Dedifferentiated amniotic fluid mesenchymal stem cell (primary cell): ENCODE measurements around the gene PODNL1.

Experiments
- DNase-seq: peaks from one replicate; pipeline ENCODE4 v3.0.0-alpha.2; 2016; ENCODE audit errors: extremely low spot score

Gene PODNL1, protein sequence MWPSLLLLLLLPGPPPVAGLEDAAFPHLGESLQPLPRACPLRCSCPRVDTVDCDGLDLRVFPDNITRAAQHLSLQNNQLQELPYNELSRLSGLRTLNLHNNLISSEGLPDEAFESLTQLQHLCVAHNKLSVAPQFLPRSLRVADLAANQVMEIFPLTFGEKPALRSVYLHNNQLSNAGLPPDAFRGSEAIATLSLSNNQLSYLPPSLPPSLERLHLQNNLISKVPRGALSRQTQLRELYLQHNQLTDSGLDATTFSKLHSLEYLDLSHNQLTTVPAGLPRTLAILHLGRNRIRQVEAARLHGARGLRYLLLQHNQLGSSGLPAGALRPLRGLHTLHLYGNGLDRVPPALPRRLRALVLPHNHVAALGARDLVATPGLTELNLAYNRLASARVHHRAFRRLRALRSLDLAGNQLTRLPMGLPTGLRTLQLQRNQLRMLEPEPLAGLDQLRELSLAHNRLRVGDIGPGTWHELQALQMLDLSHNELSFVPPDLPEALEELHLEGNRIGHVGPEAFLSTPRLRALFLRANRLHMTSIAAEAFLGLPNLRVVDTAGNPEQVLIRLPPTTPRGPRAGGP

DNA sequence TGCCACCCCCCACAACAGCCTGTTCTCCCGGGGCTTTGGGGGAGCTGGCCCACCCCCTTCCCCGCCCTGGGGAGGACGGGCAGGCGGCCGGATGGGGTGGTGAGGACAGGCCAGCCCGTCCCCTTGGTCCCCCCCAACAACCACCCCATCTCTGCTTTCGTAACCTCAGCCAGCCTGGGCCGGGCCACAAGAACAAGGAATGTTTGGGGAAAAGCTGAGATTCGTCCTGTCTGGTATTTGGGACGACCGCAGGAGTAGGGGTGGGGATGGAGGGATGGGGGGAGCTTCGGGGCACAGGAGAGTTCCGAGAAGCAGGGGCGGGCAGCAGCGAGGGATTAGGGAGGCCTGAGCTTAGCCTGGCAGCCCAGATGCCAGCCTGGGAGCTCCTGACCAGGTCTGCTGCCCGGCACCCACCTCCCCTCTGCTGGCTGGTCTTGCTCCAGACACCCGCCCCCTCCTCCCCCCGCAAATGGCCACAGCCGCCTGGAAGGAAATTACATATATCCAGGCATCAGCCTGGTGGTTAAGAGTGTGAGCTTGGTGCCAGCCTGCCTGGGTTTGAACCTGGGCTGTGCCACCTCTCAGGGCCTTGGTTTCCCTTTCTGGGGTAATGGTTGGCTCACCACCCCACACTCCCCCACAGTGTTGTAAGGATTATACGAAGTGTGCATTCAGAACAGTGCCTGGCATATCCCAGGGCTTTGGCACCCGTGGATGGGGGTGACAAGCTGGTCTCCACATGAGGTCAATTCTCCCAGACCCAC lies at the start of gene PODNL1:
TSS of gene PODNL1 (minus strand) at position 117 of the 764 bp plus-strand sequence. CDS start 236 bp downstream, outside the sequence.
- DNase-seq: peak; percentile 56

DNA sequence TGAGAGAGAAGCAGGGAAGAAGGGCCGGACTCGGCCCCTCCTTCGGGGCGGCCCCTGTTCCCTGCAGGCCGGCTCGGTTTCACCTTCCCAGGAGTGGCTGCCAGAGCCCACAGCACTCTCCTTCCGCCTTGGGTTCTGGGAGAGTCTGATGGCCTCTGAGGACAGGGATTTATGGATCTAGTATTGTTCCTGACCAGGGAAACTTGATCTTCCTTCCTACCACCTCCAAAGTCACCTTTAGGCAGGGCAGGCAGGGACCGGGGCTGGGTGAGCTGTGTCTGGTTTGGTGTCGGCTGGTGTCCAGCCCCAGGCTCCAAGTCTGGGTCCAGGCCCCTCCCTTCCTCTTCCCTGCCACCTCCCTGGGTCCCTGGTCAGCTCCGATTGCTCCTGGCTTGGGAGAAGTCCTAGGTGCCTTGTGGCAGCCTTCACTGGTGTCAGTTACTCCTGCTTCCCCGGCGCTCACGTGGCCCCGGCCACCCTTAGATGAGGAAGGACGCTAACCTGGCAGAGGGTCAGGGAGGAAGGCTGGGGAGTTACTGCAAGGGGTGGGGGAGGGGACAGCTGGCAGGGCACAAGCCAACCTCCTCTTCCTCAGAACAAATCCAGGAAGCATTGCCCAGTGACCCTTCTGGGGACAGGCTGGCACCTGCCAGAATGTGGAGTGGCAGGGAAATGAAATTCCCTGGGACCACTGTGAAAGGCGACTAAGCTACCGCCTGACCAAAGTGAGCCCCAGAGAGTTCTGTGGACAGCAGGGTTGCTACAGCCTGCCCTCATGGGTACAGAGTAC lies 49.1 kb upstream of the PODNL1 start:
- no peak for DNase-seq

DNA sequence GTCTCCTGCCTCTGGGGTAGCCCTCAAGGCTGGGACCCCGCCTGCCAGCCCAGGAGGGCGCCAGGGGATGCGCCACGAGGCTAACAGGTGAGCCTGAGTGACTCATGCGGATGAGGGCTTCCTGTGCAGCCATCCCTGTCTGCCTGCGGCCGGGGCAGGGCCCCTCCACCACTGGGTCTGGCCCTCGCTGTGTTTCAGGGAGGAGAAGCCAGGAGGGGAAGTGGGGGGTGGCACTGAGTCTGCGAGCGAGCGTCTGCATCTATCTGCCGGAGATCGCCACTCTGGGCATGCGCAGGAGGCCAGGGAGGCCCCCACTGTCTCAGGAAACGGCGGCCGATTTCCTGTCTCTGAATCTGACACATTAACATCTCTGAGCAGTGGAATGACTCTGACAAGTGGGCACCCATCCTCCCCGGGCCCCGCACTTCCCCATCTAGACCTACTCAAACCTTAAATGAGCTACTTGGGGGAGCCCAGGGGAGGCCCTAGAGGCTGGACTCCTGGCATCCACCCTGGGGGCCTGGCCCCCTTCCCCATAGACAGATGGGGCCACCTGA lies 48.2 kb upstream of the PODNL1 start:
- DNase-seq: no peak

DNA sequence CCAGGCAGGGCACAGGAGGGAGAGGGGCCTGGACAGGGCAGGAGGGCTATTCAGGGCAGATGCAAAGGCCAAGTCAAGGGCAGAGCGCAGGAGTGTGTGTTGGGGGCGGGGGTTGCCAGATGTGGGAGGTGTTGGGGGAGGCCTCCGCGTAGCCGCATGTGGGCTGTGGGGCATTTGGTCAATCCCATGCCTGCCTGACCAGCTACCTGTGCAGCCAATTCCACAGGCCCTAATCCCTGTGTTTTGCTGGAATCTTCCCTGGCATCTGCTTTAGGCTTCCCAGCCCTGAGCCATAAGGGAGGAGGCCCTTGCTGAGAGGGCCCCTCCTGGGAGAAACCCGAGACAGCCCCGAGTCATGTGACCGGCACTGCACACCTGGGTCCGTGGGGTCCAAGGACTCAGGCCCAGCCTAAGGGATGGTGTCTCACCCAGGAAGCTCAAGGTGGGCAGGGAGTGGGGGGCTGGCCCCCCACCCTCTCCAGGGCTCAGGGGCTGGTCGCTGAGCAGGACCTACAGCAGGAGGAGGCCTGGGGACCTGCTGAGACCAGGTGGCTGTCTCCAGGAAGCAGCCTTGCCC lies 47.6 kb upstream of the PODNL1 start:
- no peak for DNase-seq

DNA sequence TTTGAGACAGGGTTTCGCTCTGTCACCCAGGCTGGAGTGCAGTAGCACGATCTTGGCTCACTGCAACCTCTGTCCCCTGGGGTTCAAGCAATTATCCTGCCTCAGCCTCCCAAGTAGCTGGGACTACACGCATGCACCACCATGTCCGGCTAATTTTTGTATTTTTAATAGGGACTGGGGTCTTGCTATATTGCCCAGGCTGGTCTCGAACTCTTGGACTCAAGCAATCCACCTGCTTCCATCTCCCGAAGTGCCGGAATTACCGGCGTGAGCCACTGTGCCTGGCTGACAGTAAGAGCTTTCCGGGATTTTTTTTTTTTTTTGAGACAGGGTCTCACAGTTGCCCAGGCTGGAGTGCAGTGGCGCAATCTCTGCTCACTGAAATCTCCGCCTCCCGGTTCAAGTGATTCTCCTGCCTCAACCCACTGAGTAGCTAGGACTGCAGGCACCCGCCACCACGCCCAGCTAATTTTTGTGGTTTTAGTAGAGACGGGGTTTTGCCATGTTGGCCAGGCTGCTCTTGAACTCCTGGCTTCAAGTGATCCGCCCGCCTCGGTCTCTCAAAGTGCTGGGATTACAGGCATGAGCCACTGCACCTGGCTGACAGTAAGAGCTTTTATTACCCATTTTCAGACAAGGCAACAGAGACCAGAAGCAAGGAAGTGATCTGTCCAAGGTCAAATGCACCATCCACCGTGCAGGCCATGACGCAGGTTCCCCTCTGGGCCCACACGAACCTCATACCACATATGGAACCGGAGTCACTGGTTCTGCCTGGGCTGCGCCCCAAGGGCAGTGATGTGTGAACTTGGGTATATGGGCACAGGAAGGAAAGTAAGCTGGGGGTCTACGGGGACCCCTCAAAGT lies 46.9 kb upstream of the PODNL1 start:
- no peak for DNase-seq

DNA sequence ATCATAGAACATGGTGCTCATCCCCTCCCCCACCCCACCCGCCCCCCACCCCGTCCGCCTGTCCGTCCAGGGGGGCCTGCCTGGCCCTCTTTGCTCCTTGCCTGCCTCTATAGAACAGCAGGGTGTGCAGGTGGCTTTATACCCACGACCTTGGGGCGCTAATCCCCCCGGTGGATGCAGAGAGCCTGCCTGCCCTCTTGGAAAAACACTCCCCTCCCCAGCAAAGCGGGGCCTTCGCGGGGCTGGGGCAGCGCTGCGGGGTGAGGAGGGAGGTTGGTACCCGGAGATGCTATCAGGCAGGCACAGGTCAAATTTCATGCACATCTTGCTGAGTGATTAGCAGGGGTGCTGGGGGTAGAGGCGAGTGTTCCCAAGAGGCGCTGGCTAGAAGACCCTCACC lies 46.0 kb upstream of the PODNL1 start:
- DNase-seq: no peak

DNA sequence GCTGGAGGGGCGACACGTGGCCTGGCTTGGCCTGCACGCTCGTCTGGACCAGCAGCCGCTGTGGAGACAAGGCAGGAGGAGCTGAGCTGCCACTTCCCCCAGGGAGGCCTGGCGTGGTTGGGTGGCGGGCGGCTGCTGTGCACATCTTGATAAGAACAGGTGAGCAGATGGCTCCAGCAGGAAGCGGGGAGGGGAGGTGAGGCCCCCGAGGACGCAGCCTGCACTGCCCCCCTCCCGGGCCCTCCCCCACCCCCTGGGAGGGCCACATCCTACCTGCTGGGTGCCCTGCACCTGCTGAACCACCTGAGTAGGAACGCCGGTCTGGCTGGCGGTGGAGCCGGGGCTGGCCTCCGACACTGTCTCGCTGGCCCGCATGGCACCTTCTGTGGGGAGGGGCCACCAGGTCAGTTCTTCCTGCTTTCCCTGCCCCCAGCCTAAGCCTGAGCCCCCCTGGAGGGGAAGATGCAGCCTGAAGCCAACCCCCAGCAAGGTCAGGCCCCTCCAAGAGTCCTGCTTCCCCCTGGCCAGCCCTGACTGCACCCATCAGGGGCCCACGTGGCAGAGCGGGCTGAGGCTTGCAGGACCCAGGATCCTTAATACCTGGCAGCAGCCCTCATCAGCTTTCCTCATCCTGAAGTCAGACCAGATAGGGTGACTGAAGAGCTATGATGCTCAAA lies 45.1 kb upstream of the PODNL1 start:
- DNase-seq: no peak

DNA sequence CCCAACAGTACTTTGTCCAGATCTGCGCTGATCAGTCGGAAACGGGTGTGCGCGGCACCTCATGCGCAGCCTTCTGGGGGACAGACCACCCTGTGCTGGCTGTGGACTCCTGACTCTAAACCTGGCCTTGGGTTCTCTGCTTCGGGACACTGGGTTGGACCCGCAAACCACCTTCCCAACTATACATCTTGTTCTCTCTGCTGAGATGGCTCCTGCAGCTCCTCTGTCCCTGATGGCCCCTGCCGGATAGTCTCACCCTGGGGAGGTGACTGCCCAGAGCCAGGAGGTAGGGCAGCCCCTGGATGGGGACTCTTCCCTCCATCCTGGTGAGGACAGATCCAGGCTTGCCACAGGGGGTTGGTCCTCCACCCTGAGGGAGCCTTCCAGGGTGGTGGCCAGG lies 44.6 kb upstream of the PODNL1 start:
- no peak for DNase-seq

DNA sequence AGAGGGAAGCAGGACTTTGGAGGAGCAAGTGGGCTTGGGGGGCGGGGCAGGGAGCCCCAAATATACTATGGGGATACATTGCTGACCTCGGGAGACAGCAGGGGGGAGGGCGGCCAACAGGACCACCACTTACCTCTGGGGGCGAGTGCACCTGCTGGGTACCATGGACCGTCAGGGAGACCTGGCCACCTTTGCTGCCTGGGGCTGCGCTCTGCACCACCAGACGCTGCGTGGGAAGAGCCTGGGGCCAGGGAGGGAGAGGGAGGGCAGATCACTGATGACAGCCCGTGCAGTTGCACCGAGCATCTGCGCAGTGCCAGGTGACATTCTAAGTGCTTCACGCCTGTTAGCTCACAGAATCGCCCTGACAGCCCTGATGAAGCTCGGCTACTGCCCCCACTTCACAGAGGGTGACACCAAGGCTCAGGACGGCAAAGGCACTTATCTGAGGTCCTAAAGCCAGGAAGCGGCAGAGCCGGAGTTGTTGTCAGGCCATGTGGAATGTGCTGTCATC lies 43.8 kb upstream of the PODNL1 start:
- no peak for DNase-seq

DNA sequence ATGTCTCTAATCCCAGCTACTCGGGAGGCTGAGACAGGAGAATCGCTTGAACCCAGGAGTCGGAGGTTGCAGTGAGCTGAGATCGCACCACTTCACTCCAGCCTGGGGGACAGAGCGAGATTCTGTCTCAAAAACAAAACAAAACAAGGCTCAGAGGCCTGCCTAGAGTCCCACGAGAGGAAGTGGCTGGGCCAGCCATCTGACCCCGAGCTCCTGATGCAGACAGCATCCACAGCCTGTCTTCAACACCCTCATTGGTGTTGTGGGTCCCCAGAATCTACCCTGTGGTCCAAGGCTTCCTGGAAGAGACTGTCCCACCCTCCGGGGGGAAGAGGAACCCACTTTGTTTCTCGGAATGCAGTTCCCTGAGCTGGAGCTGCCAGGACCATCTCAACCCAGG lies 43.2 kb upstream of the PODNL1 start:
- no peak for DNase-seq

DNA sequence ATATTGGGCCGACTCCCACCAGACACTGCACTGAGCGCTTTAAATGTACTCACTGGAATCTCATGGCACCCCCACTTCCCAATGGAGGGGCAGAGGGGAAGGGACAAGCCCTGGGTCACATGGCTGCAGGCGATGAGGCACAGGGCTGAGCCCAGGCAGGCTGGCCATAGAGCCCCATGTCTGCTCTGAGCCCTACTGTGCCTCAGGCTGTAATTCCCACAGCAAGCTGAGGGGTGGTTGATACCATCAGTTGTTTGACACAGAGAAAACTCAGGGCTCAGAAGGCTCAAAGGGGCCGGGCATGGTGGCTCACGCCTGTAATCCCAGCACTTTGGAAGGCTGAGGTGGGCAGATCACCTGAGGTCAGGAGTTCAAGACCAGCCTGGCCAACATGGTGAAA lies 42.8 kb upstream of the PODNL1 start:
- no peak for DNase-seq

DNA sequence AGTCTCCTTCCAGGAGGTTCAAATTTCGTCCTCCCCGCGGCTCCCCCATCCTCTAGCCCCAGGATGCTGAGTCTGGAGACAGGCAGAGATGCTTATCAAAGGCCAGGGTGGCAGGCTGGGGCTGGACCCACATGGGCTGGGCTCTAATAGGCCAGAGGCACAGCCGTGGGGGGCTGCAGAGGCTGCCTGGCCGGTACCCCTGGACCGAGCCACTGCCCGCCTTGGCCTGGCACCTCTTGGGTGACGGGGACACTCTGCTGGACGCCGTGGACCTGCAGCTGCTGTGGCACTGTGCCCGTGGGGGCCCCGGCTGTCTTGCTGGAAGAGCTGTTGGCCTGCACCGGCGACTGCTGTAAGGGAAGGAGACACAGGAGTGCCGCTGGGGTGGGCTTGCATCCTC lies 42.1 kb upstream of the PODNL1 start:
- DNase-seq: no peak

DNA sequence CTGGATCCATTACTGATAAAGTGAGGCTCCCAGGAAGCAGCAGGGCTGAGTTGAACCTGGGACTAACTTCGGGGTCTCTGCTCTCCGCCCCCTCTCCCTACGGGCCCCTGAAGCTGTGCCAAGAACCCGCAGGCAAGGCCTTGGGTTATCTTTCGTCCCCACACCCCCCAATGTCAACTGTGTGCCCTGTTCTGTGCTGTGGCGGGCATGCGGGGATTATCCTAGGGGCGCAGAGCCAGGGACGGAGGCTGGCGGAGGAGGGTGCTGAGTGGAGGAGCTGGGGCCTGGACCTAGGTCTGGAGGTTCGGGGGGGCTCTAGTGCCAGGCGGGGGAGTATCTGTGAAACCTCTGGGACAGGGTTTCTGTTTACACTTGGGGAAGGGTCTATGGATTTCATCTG lies 41.5 kb upstream of the PODNL1 start:
- no peak for DNase-seq

DNA sequence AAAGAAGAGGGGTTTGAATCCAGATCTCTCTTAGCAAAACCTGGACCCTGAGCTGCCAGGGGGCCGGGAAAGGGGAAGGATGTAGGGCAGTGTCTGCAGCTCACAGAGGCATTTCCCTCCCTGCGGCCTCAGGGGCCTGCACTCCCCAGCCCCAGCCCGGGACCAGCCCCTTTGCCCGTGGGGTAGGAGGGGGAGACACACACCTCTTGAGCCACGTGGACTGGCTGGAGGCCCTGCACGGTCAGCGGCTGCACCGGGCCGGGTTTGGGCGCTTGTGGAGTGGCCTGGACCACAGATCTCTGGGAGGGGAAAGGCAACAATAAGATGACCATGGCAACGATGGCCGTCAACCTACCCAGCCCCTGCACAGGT lies 41.0 kb upstream of the PODNL1 start:
- no peak for DNase-seq

DNA sequence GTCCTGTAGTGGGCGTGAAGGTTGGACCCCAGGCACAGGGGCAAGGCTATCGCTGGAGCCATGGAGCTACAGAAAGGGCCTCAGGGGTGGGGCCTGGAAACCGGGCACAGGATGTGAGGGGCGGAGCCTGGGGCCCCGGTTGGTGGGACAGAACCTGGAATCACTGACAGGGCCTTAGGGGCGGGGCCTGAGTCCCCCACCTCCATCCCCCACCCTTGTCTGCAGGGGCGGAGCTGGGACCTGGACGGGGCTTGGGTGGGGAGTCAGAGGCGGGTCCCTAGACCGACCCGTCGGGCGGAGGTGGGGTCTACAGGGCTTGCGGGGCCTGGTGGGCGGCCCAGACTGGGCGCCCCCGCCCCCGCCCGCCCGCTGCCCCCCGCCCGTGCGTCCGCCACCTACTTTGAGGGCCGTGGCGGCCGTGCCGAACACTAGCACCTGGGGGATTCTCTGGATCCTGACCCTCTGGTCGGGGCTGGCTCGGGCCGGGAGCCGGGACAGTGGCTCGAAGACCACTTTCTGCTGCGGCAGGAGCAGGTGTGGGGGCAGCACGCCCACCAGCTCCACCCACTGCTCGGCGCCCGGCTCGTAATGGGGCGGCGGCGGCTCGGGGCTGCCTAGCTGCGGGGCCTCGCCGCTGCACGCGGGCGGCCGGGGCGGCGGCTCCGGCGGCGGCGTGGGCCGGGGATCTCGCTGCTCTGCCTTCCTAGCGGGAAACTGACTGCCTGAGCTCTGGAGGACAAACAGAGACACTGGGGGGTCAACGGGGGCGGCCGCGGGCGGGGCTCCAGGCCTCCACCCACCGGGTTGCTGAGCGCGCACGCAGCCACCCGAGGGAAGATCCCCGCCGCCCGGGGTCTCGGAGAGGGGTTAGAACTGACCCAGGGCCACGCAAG lies 40.4 kb upstream of the PODNL1 start:
- no peak for DNase-seq

DNA sequence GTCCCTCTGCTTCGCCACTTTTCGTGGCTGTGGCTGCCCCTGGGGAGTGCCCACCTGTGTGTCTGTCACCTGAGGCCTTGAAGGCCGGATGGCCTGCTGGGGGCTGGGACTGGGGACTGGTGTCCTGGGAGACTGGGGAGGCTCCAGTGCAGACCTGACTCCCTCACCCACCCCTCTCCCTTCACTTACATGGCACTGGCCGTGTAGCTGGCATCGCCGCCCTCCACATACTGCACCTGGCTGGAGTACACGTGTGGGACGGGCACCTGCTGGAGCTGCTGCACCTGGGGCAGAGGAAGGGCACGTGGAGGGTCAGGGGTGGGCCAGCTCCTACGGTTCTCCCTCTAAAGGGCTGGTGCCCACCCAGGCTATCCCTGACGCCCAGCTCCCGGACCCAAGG lies 39.6 kb upstream of the PODNL1 start:
- no peak for DNase-seq

DNA sequence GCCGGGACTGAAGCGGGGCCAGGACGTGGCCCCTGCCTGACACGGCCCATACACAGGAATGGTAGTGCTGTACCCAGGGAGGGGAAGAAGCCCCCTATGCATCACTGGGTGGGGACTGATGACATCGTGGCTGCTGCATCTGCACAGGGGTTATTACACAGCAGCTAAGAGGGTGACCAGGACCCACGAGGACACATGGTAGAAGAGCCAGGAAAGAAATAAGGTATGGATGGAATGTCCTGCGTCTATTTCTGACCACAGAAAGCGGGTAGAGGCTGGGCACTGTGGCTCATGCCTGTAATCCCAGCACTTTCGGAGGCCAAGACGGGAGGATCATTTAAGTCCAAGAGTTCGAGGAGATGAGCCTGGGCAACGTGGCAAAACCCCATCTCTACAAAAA lies 38.2 kb upstream of the PODNL1 start:
- no peak for DNase-seq

DNA sequence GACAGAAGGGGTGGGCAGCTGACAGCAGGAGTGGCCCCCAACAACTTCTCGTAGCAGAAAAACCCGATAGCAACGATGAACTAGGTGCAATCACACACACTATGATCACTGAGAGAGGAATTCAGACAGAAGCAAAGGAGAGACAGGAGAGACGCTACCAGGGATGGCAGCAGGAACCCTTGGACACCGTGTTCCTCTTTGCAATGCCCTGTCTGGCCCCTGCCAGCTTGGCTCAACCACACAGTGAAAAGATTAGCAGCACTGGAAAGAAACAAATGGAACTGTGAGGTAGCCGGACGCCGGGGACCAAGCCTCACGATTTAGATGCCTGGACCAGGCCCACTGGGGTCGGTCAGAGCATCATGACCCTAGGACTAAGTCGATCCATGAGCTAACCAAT lies 37.7 kb upstream of the PODNL1 start:
- DNase-seq: no peak

DNA sequence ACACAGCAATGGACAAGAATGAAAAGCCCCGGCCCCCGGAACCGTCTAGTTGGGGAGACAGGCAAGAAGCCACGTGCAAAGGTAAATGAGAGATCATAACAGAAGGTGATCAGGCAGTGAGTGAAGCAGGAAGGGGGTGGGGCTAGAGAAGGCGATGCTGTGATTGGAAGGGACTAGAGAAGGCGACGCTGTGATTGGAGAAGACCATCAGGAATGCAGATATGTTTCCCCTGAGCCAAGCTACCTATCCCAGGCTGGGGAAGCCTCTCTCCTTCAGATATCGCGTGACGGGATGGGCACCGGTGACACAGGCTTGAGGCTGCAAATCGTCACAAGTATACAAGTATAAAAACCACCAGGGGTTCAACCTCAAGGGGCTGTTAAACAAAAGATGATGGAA lies 35.9 kb upstream of the PODNL1 start:
- DNase-seq: no peak
